GM12892 (cell line): Measurements from ENCODE around the gene TPPP3.
"Not testable (repeated sequence)": the region's sequence is repeated elsewhere in the genome, so short reads cannot be mapped to it uniquely, and the experiment has no call there.

Experiments used
- DNase-seq: peaks from one replicate; pipeline ENCODE4 v3.0.0; 2011; ENCODE audit not compliant: insufficient read length
- FAIRE-seq: peaks from 2 replicates; lab custom pipeline; 2011; peaks lifted over from hg19 to GRCh38; lab: Jason Lieb, UNC
- POLR2A ChIP-seq: IDR thresholded peaks from 2 replicates; pipeline ENCODE4 v1.6.1; 2011; ENCODE audit warnings: low read depth, low read length, control low read depth
- POLR2AphosphoS5 ChIP-seq: IDR thresholded peaks from 2 replicates; pipeline ENCODE4 v1.6.1; 2011; ENCODE audit warnings: low read depth, low read length, control low read depth
- TAF1 ChIP-seq: IDR thresholded peaks from 2 replicates; pipeline ENCODE4 v1.6.1; 2011; ENCODE audit warnings: low read depth, mild to moderate bottlenecking, control low read depth, low read length, borderline replicate concordance

Gene TPPP3

DNA sequence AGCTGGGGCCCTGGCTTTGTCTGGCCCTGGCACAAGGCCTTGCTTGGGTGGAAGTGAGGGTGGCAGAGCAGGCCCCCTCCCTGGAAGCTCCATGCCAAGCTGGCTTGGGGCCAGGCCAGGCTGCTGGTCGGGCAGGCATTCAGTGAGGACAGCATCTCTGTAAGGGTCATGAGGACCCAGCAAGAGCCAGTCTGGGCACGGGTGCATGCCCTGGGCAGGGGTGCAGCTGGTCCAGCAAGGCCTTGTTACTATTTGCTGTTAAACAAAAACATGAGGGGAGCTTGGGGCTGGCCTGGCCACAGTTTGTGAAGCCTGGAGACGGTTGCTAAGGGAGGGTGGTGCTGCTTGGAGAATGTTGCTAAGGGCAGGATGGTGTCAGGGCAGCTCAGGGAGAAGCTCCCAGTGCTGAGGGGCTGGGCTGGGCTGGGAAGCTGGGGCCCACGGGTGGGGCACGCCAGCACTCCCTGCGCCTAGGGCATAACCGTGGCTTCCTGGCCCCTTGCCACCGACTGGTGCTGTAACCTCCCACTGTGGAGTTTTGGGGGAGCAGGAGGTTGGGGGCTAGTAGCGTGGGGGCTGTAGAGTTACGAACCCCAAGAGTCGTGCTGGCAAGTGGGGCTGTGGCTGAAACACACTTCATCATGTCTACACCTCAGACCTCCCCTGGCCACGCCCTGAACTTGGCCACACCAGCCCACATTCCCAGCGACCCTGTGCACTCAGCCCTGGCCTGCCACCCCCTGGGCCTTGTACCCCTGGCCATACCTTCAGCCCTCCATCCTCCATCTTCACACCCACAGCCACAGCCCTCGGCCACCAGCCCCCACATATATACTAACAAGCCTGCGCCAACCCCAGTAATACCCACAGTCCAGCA, 1.6 kb downstream of the TPPP3 start:
- DNase-seq = no peak
- no peak for FAIRE-seq
- no peak for TF ChIP-seq POLR2A
- TF ChIP-seq POLR2AphosphoS5 = no peak
- no peak for TF ChIP-seq TAF1

DNA sequence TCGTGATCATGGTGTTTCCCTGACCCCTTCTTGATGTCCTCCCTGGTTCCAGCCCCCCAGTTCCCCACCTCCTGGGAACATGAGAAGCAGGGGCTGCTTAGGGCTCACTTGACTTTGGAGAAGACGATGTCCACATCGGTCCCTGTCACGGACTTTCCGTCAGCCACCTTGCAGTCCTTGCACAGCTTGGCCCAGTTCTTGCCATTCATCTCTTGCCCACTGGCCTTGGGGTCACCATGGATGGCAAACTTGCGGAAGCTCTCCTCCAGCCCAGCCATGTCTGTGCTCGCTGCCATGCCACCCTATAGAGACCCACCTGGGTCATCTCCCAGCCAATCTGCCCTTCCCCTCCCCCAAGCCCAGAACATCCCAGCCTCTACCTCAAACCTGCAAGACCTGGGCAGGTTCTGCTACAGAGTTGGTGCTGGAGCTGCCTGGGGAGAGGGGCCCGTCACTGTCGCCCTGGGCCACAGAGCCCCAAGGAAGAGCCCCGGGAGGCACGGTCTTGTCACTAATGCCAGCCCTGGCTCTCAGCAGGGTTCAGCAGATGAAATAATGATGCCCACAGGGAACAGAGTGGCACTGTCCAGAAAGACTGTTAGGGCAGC, 2.4 kb downstream of the TPPP3 start:
- no peak for FAIRE-seq
- TF ChIP-seq POLR2A (no peak), POLR2AphosphoS5 (no peak), TAF1 (no peak)
- DNase-seq = no peak

DNA sequence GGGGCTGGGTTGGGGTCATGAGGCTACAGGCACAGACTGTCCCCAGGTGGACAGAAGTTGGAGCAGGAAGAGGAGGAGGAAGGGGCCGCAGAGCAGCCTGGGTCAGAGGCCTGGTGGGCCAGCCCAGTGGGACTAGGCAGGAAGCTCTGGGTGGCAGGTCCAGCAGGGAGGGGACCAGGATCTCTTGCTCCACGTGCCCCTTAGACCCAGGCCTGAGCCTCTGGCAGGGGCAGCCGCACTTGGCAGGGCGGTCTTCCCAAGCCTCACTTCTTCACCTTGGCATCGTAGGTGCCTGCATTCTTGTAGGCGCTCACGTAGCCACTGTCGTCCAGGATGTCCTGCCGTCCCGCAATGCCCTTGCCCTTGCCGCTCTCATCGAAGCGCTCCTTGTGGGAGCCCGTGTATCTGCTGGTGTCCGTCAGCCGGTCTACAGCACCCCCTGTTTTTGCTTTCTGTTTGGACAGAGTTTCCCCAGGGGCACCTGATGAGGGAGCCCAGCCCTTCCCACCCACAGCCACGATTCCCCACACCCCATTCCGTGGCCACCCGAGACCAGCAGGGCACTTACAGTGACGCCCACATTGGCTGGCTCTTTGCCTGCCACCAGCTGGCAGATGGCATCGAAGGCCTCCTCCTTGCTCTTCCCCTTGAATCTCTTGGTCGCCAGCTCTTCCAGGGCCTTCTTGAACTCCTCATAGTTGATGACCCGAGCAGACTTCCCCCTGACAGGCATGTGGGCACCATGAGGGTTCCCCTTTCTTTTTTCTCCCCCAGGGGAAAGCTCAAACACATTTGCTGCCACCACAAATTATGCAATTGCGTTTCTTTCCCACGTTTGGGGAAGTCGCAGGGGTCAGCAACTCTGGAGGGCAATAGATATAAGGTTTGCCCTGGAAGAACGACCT, 3.1 kb downstream of the TPPP3 start:
- no peak for TF ChIP-seq POLR2A
- TF ChIP-seq TAF1 = no peak
- no peak for TF ChIP-seq POLR2AphosphoS5
- FAIRE-seq = no peak
- DNase-seq = no peak

- TF ChIP-seq TAF1 = no peak
- TF ChIP-seq POLR2AphosphoS5 = no peak
- TF ChIP-seq POLR2A = no peak
- no peak for DNase-seq
- no peak for FAIRE-seq
These were observed 4.7 kb downstream of the TPPP3 start for GRCh38 chr16:67388591-67388990.

DNA sequence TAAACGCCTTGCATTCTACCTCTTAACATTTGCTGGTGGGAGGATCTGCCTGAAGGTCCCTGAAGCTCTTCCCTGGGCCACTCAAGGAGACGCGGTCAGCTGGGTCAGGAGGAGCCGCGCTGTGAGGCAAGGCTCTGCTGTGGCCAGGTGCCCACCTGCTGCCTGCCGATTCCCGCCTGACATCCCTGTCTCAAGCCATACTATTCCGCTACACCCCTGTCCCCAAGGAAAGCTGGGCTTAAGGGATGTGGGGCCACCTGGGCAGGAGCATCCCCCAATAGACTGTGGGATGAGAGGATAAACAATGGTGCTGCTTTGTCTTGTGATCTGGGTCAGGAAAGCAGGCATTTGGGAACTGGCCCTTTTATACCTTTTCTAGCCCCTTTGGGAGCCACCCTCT, 5.1 kb downstream of the TPPP3 start:
- FAIRE-seq = no peak
- no peak for DNase-seq
- TF ChIP-seq POLR2AphosphoS5 = no peak
- no peak for TF ChIP-seq TAF1
- TF ChIP-seq POLR2A = no peak

DNA sequence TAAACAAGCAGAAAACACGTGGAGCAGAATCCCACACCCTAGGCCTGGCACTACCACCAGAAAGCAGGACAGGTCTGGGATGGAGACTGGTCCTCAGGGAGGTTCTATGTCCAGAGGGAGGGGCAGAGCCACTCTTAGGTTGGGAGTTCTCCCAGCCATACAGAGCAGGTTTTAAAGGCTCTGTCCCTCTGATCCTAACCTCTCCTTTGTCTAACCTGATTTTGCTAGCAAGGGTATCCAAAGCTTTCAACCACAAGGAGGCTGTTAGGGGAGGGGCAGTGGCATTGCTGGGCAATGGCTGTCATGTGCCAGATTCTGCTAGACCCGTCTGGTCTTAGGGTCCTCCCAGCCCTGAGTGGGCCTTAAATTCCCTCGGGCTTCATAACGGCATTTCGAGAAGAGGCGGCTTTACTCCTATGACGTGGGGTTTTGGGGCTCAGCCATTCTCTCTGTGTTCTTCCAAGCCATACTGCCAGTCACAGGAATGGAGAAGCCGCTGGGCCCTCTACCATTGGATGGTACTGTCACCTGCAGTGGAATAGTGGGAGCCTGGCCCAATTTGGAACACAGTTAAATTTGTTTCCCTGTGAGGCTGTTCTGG, 5.7 kb downstream of the TPPP3 start:
- TF ChIP-seq POLR2A = no peak
- no peak for TF ChIP-seq TAF1
- no peak for TF ChIP-seq POLR2AphosphoS5

GRCh38 chr16:67386861-67387455, 6.3 kb downstream of the TPPP3 start:
- no peak for TF ChIP-seq POLR2A
- no peak for TF ChIP-seq POLR2AphosphoS5
- TF ChIP-seq TAF1 = no peak
- FAIRE-seq (no peak), DNase-seq (no peak)

More for the DNA sequence above, 5.7 kb downstream of the TPPP3 start:
- no peak for FAIRE-seq
- DNase-seq = no peak

DNA sequence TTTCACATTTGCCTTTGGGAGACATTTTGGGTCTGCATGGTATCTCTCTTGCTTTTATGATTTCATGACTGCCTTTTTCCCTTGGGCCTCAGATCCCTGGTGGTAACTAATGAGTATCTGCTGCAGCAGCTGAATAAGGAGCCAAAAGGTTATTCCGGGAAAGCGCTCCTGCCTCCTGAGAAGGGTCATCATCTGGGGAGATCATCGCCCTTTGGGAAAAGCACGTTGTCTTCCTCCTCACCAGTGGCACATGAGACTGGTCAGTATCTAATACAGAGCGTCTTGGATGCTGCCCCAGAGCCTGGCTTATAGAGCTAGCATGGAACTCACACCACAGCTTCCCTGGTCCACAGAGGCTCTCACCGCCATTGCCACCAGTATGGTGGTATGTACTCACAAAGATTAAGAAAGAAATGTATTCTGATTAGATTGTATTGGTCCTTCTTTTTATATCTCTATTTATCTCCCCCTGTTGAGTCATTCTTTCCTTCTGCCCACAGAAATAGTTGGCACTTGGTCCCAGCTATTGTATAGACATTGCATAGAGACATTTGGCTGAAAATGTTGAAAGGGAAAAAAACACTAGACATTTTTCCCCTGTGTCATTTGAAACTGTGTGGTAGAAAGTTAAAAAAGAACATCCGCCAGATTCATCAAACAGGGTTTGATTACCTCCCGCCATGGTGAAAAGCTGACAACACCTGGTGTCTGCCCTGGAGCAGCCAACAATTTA, 8.4 kb downstream of the TPPP3 start:
- TF ChIP-seq TAF1 (no peak), POLR2A (no peak), POLR2AphosphoS5 (no peak)
- DNase-seq = no peak
- FAIRE-seq = no peak

DNA sequence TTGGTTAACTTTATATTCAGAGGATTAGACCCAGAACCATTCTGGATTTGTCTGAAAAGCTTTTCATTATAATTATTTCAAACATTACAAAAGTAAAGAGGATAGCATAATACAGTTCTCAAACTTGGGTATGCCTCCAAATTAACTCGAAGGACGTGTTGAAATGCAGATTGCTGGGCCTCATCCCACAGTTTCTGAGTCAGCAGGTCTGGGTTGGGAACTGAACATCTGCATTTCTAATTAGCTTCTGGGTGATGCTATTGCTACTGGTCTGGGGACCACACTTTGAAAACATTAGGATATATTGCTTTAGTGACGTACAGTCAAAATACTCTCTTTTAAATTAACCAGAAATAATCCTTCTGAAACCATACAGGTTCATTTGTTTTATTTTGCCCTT, 10.0 kb downstream of the TPPP3 start:
- TF ChIP-seq TAF1 (no peak), POLR2AphosphoS5 (no peak), POLR2A (no peak)
- DNase-seq (no peak), FAIRE-seq (no peak)

DNA sequence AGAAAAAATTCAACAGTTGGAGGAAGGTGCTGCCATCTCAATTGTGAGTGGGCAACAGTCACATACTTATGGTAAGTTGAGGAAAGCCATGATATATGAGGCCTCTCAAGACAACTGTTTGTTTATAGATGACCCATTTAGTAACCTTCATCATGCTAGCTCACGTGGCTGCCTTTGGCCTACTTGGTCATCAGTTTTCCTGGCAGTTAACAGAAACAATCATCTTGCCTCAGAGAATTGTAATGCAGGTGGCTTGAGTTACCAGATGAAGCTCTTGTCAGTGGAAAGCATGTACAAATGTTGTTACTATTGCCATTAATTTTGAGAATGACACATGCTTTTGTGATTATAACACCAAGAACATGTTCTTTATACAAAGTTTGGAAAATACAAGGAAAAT, 14.7 kb downstream of the TPPP3 start:
- no peak for FAIRE-seq
- TF ChIP-seq POLR2A (no peak), POLR2AphosphoS5 (no peak), TAF1 (no peak)
- DNase-seq = no peak

DNA sequence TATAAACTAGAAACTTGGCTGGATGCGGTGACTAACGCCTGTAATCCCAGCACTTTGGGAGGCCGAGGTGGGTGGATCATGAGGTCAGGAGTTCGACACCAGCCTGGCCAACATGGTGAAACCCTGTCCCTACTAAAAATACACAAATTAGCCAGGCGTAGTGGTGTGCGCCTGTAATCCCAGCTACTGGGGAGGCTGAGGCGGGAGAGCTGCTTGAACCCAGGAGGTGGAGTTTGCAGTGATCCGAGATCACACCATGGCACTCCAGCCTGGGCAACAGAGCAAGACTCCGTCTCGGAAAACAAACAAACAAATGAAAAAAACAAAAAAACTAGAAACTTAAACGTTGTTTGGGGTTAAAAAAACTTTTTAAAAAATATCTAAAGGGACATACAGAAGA, 17.3 kb downstream of the TPPP3 start:
- not testable (repeated sequence) for FAIRE-seq, DNase-seq
